Ascending aorta (tissue), 2 donors: ENCODE measurements around the gene ABRACL. TPM values are rescaled to one million over a fixed set of nuclear protein-coding genes. Genes with fewer than 3 reads are reported as not detected.

Source experiments
- DNase-seq, 2 donors: peaks; one replicate each; pipeline ENCODE4 v3.0.0-alpha.2; 2019; ENCODE audit warnings: low spot score in 2 of 2
- H3K27ac ChIP-seq, 2 donors: fragments of 200-600 bp; sonication (generic); one replicate each; pipeline ENCODE4 v1.5.1; 2016 to 2017; ENCODE audit warnings: mild to moderate bottlenecking in 1 of 2
- H3K27me3 ChIP-seq: fragments of 200-600 bp; sonication (generic); one replicate; pipeline ENCODE4 v1.5.1; 2017
- H3K36me3 ChIP-seq, 2 donors: fragments of 200-600 bp; sonication (generic); one replicate each; pipeline ENCODE4 v1.5.1; 2016
- H3K4me1 ChIP-seq, 2 donors: fragments of 200-600 bp; sonication (generic); one replicate each; pipeline ENCODE4 v1.5.1; 2016 to 2017; ENCODE audit warnings: mild to moderate bottlenecking in 1 of 2
- H3K4me3 ChIP-seq, 2 donors: fragments of 200-600 bp; sonication (generic); one replicate each; pipeline ENCODE4 v1.5.1; 2016 to 2017; ENCODE audit warnings: mild to moderate bottlenecking in 1 of 2
- H3K9me3 ChIP-seq, 2 donors: fragments of 200-600 bp; sonication (generic); one replicate each; pipeline ENCODE4 v1.5.1; 2016
- intact Hi-C: fragments of 100-400 bp; cut with DNase I; formaldehyde crosslinking; loops from one replicate; pipeline ENCODE4 v1.15.1; 2023
- total RNA-seq: library from RNA; depleted of rRNA; stranded (reverse); fragments of >200 nt; gene quantifications from one replicate; pipeline ENCODE4 v1.1.0, GENCODE V29; 2016
- TF ChIP-seq, protein P1 (sequence below), 3 experiments: fragments of 200-600 bp in 2 of 3; fragments of 450-650 bp in 1 of 3; sonication (generic) in 2 of 3; IDR thresholded peaks; one replicate each; pipeline ENCODE4 v1.5.1; 2016 to 2019; ENCODE audit warnings: antibody characterized with exemption in 3 of 3, mild to moderate bottlenecking in 1 of 3, moderate library complexity in 1 of 3

Gene ABRACL
- total RNA-seq, 1 donor from 2014 or later, result 27.6 TPM

DNA sequence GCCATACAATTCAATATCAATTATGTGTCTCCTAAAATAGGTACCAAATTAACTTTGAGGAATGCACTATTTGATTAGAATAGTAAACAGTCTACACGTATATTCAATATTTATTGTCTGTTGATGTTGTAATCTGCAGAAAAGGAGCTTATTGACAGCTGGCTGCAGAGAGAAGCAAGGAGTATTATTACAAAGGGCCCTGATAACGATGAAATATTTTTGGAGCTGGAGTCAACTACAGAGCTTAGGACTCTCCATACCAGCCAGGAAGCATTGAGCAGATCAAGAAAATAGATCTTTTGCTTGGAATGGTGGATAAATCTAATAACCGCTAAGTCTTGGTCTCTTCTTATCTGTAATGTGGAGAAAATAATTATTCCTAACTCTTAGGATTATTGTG lies 25.5 kb downstream of the ABRACL start:
- Histone ChIP-seq H3K27ac (no peak overlapping the region), H3K36me3 (no peaks in the 10 kb centered on the region), H3K4me3 (no peak overlapping the region), H3K27me3 (no peaks in the 10 kb centered on the region), H3K4me1 (no peaks in the 10 kb centered on the region), H3K9me3 (no peaks in the 10 kb centered on the region)
- intact Hi-C loops, result no loop called here
- TF ChIP-seq, protein P1, sequence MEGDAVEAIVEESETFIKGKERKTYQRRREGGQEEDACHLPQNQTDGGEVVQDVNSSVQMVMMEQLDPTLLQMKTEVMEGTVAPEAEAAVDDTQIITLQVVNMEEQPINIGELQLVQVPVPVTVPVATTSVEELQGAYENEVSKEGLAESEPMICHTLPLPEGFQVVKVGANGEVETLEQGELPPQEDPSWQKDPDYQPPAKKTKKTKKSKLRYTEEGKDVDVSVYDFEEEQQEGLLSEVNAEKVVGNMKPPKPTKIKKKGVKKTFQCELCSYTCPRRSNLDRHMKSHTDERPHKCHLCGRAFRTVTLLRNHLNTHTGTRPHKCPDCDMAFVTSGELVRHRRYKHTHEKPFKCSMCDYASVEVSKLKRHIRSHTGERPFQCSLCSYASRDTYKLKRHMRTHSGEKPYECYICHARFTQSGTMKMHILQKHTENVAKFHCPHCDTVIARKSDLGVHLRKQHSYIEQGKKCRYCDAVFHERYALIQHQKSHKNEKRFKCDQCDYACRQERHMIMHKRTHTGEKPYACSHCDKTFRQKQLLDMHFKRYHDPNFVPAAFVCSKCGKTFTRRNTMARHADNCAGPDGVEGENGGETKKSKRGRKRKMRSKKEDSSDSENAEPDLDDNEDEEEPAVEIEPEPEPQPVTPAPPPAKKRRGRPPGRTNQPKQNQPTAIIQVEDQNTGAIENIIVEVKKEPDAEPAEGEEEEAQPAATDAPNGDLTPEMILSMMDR (IDR thresholded peaks at IDR 0.05), result no peak
- DNase-seq, result no peak

DNA sequence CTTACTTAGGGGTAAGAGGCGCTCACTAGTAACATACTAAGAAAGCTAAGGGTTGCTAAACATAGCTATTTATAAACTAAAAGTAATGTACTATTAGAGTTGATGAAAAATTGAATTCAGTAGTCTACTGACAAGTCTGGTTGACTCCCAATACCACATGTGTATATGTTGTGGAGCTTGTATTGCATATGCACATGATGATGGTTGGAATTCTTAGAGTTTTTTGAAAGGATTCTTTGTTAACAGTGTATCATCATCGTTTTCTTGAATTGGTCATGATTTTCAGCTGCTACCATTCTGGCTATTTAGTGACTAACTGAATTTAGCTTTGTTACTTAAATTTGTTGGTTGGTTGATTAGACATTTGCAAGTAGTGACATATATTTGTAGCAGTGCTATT lies 27.2 kb downstream of the ABRACL start:
- TF ChIP-seq, protein P1 (IDR thresholded peaks at IDR 0.05), result no peak
- Histone ChIP-seq H3K4me3 (no peak overlapping the region), H3K4me1 (no peaks in the 10 kb centered on the region), H3K27me3 (no peaks in the 10 kb centered on the region), H3K9me3 (no peaks in the 10 kb centered on the region), H3K27ac (no peak overlapping the region), H3K36me3 (no peaks in the 10 kb centered on the region)
- intact Hi-C loops, result no loop called here
- DNase-seq, result no peak

DNA sequence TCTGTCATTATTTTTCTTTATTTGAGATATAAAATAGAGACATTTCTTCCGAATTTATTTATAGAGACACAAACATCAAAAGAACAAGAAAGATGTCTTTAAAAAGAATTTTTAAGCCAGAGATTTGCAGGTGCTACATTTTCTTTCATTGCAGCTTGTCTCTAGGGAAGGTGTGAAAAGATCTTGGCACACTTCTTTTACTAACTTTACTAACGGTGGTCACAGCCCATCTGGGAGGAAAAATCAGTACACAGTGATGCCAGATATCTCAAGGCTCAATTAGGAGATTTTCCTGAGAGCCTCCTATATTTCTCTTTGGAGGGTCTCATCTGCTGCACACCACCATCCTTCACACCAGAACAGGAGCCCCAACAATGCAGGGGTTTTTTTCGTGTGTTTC lies 29.5 kb downstream of the ABRACL start:
- intact Hi-C loops, result no loop called here
- no peak for DNase-seq
- no peaks in the 10 kb centered on the region for H3K27me3 ChIP-seq
- no peaks in the 10 kb centered on the region for H3K36me3 ChIP-seq
- no peaks in the 10 kb centered on the region for H3K9me3 ChIP-seq
- no peak overlapping the region for H3K4me3 ChIP-seq
- H3K27ac ChIP-seq, result no peak overlapping the region
- H3K4me1 ChIP-seq, result no peaks in the 10 kb centered on the region
- TF ChIP-seq, protein P1 (IDR thresholded peaks at IDR 0.05), result no peak

DNA sequence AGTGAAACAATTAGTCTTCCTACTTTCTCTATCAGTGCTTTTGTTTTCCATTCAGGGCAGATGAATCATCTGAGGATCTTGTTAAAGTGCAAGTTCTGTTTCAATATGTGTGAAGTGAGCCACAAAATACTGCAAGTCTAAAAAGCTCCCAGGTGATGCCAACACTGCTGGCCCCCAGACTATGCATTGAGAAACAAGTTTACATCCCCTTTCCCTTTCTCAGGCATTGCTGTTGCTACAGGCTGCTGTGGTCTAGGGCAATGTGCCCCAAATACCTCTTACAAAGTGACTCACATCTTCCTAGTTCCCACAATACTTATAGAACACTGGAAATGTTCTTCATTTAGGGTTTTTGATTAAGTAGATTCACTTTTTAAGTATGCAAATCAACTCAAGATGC lies 31.8 kb downstream of the ABRACL start:
- Histone ChIP-seq H3K27ac (no peak overlapping the region), H3K9me3 (no peaks in the 10 kb centered on the region), H3K4me3 (no peak overlapping the region), H3K4me1 (no peaks in the 10 kb centered on the region), H3K36me3 (no peaks in the 10 kb centered on the region), H3K27me3 (no peaks in the 10 kb centered on the region)
- intact Hi-C loops, result no loop called here
- TF ChIP-seq, protein P1 (IDR thresholded peaks at IDR 0.05), result no peak
- DNase-seq, result no peak

DNA sequence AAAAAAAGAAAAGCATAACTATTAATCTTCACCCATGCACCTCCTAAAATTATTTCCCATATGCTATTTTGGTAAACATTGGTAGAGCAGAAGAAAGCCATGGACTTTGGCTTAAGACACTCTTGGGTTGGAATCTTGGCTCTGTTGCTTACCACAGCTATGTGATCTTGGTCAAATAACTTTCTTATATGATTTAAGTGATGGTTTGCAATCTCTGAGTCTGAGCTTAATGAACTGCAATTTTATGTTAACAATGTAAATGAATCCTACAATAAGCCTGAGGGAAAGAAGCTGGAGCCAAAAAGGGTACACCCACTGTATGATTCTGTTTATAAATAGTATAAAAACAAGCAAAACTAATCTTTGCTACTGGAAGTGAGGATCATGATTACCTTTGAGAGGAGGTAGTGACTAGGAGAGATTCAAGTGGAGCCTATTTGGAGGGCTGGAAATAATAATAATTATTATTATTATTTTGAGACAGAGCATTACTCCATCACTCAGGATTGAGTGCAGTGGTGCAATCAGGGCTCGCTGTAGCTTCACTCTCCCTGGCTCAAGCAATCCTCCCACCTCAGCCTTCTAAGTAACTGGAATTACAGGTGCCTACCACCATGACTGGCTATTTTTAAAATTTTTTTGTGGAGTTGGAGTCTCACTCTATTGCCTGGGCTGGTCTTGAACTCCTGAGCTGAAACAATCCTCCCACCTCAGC lies 34.5 kb downstream of the ABRACL start:
- DNase-seq, result no peak
- no peak overlapping the region for H3K27ac ChIP-seq
- no peaks in the 10 kb centered on the region for H3K27me3 ChIP-seq
- no peaks in the 10 kb centered on the region for H3K4me1 ChIP-seq
- TF ChIP-seq, protein P1 (IDR thresholded peaks at IDR 0.05), result no peak
- intact Hi-C loops, result no loop called here
- H3K36me3 ChIP-seq, result no peaks in the 10 kb centered on the region
- no peaks in the 10 kb centered on the region for H3K9me3 ChIP-seq
- H3K4me3 ChIP-seq, result no peak overlapping the region
